ENCODE data around the gene DCLK1.

GRCh38 chr13:35860661-35861060, 270.5 kb downstream of the DCLK1 start:
- TF ChIP-seq CTCF (IDR thresholded peaks at IDR 0.05) (no peak), POLR2A (IDR thresholded peaks at IDR 0.05) (no peak)

Data from uterus (tissue), 2 donors.